GM19099 (cell line): Measurements from ENCODE around the gene KRT24.

Experiments used
- POLR2A ChIP-seq: IDR thresholded peaks from 3 replicates; pipeline ENCODE4 v1.6.1; 2011; ENCODE audit warnings: low read depth; ENCODE audit not compliant: insufficient read length; ENCODE audit errors: extremely low read depth

The KRT24 gene

GRCh38 chr17:40703652-40704051 is at the start of gene KRT24:
TSS of gene KRT24 (minus strand) at chr17:40703752. CDS start at chr17:40703693, 59 bp downstream.
- no peak for TF ChIP-seq POLR2A

- no peak for TF ChIP-seq POLR2A
Observed at GRCh38 chr17:40751065-40751464, 47.5 kb upstream of the KRT24 start.

GRCh38 chr17:40750391-40750790 is 46.8 kb upstream of the KRT24 start:
- no peak for TF ChIP-seq POLR2A

- TF ChIP-seq POLR2A, result no peak
Observed at GRCh38 chr17:40738553-40738952, 35.0 kb upstream of the KRT24 start.

GRCh38 chr17:40735016-40735415 is 31.5 kb upstream of the KRT24 start:
- TF ChIP-seq POLR2A, result no peak

- TF ChIP-seq POLR2A, result no peak
Observed at GRCh38 chr17:40734018-40734417, 30.5 kb upstream of the KRT24 start.

- no peak for TF ChIP-seq POLR2A
Observed at GRCh38 chr17:40730970-40731369, 27.4 kb upstream of the KRT24 start.

GRCh38 chr17:40727447-40728231 is 24.1 kb upstream of the KRT24 start:
- no peak for TF ChIP-seq POLR2A

GRCh38 chr17:40726919-40727318 is 23.4 kb upstream of the KRT24 start:
- no peak for TF ChIP-seq POLR2A

GRCh38 chr17:40724656-40725055 is 21.1 kb upstream of the KRT24 start:
- TF ChIP-seq POLR2A, result no peak

- TF ChIP-seq POLR2A, result no peak
Observed at GRCh38 chr17:40722241-40722640, 18.7 kb upstream of the KRT24 start.

- TF ChIP-seq POLR2A, result no peak
Observed at GRCh38 chr17:40720899-40721298, 17.3 kb upstream of the KRT24 start.

GRCh38 chr17:40718930-40719329 is 15.4 kb upstream of the KRT24 start:
- no peak for TF ChIP-seq POLR2A

GRCh38 chr17:40717776-40718175 is 14.2 kb upstream of the KRT24 start:
- no peak for TF ChIP-seq POLR2A

GRCh38 chr17:40714473-40714872 is 10.9 kb upstream of the KRT24 start:
- TF ChIP-seq POLR2A, result no peak

GRCh38 chr17:40707745-40708144 is 4.2 kb upstream of the KRT24 start:
- no peak for TF ChIP-seq POLR2A

GRCh38 chr17:40705584-40705983 is 2.0 kb upstream of the KRT24 start:
- TF ChIP-seq POLR2A, result no peak
